H54 (cell line): ENCODE measurements around the gene MOG.
A peak's percentile ranks its signal among the peaks of the same experiment; 100 is the strongest.

Experiments used
- DNase-seq: peaks from one replicate; pipeline ENCODE4 v3.0.0; 2011; ENCODE audit warnings: low spot score, mixed read lengths; ENCODE audit not compliant: insufficient read length
- FAIRE-seq: peaks from 3 replicates; lab custom pipeline; 2011; peaks lifted over from hg19 to GRCh38; lab: Jason Lieb, UNC
- POLR2A ChIP-seq: IDR thresholded peaks from 2 replicates; pipeline ENCODE4 v1.6.1; 2011; ENCODE audit warnings: low read depth, mild to moderate bottlenecking, low read length

Gene MOG

GRCh38 chr6:29629571-29629970 lies 27.3 kb upstream of the MOG start:
- DNase-seq (no peak), FAIRE-seq (no peak)
- no peak for TF ChIP-seq POLR2A

- DNase-seq (no peak), FAIRE-seq (no peak)
- TF ChIP-seq POLR2A = no peak
Observed at GRCh38 chr6:29630315-29630714, 26.6 kb upstream of the MOG start.

- no peak for TF ChIP-seq POLR2A
- FAIRE-seq (no peak), DNase-seq (no peak)
Observed at GRCh38 chr6:29631209-29631810, 25.6 kb upstream of the MOG start.

GRCh38 chr6:29631860-29632731 lies 24.8 kb upstream of the MOG start:
- FAIRE-seq = no peak
- peak; percentile 47 for DNase-seq
- TF ChIP-seq POLR2A = no peak

- DNase-seq = peak; percentile 96
- peak; percentile 51 for TF ChIP-seq POLR2A
- FAIRE-seq = peak; percentile 41
Observed at GRCh38 chr6:29632789-29633533, 23.9 kb upstream of the MOG start, which contains the start of gene GABBR1. TSS of gene GABBR1 (minus strand) at chr6:29633183. CDS start at chr6:29632385, 798 bp downstream.

- no peak for DNase-seq
- no peak for FAIRE-seq
- TF ChIP-seq POLR2A = no peak
Observed at GRCh38 chr6:29633534-29633905, 23.4 kb upstream of the MOG start.

- TF ChIP-seq POLR2A = no peak
- FAIRE-seq (no peak), DNase-seq (no peak)
Observed at GRCh38 chr6:29637247-29637646, 19.6 kb upstream of the MOG start.

- no peak for TF ChIP-seq POLR2A
- FAIRE-seq = no peak
- DNase-seq = no peak
Observed at GRCh38 chr6:29641430-29642148, 15.3 kb upstream of the MOG start.

GRCh38 chr6:29647927-29648642 lies 8.8 kb upstream of the MOG start:
- TF ChIP-seq POLR2A = no peak
- peak; percentile 45 for FAIRE-seq
- DNase-seq = no peak

GRCh38 chr6:29649701-29650673 lies 6.9 kb upstream of the MOG start:
- peak; percentile 83 for FAIRE-seq
- peak; percentile 92 for DNase-seq
- peak; percentile 23; the same call in 1 of the 2 replicates for TF ChIP-seq POLR2A

- DNase-seq (no peak), FAIRE-seq (peak; percentile 58)
- no peak for TF ChIP-seq POLR2A
Observed at GRCh38 chr6:29651413-29652197, 5.3 kb upstream of the MOG start.
